HG02938 (cell line): ENCODE data around the gene MAK.
A peak's percentile ranks its signal among the peaks of the same experiment; 100 is the strongest.
"Not testable (repeated sequence)": the region's sequence is repeated elsewhere in the genome, so short reads cannot be mapped to it uniquely, and the experiment has no call there.

Experiments
- ATAC-seq: cut with Tn5 transposase; IDR thresholded peaks from one replicate; pipeline ENCODE4 v1.9.1; 2021; ENCODE audit warnings: mild to moderate bottlenecking, moderate library complexity; ENCODE audit not compliant: unreplicated experiment

The MAK gene

GRCh38 chr6:10733151-10733715 is 105.1 kb downstream of the MAK start:
- no peak for ATAC-seq

DNA sequence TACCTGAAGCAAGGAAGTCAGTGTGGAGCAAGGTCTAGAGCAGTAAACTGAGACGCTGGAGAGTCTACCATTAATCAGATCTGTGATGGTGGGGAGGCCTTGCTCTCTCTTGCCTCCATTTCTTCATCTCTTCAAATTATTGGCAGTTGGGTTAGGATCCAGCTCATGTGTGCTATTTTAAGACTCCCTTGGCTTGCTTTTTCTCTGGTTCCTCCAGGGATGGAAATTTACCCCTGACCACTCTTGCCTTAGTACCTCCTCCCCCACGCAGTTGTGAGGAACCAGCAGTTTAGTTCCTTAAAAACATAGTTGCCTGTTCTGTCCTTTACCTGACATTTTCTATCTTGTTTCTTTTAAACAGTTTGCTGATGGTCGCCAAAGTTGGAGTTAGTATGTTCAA is 108.1 kb downstream of the MAK start:
- ATAC-seq, result no peak

GRCh38 chr6:10725716-10726115 is 112.6 kb downstream of the MAK start:
- no peak for ATAC-seq

- no peak for ATAC-seq
These were observed 113.3 kb downstream of the MAK start for GRCh38 chr6:10725044-10725443.

- no peak for ATAC-seq
These were observed 114.8 kb downstream of the MAK start for GRCh38 chr6:10723567-10723881.

DNA sequence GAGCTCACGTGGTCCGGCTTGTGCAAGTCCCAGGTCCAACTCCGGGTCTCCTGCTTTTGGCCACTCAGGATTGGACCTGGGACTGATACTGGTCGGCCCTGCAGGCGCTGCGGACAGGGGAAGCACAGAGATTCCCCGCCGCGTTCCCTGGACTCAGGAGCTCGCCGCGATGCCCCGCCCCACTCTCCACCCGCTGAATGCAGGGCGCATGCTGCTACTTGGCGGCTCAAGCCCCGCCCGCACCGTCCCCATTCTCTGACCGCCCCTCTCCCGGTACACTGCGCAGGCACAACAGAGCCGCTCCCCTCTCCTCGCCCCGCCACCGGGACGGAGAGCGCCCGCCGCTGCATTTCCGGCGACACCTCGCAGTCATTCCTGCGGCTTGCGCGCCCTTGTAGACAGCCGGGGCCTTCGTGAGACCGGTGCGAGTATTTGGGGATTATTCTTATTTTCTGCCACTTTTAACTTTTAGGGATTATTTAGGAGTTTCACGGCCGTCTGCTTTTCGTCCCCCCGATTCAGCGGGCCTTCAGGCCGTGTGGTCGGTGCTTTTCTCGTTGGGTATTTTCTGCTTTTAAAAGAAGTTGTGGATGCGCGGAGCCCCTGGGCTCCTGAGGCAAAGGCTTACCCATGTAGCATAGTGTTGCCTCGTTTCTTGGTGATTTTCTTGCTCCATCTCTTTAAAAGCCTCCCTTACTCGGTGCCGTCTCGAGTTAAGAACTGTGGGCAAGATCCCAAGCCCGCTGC is 115.3 kb downstream of the MAK start, which contains the start of gene TMEM14C:
Gene TMEM14C, plus strand, starts transcription at position 251 of the 747 bp plus-strand sequence. CDS start 1,544 bp downstream, outside the sequence.
- ATAC-seq, result peak; percentile 94

DNA sequence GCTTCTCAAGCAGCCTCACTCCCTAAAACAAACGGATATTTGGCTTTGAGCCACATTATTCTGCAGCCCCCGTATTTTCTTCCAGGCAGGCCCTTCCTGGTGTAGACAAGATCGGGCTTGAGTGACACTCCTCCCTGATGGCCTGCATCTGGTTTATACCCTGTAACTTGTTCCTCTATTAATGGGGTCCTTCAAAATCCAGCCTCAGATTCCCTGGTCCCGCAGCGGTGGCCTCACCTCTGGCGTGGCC is 115.8 kb downstream of the MAK start:
- ATAC-seq, result no peak

GRCh38 chr6:10721850-10722569 is 116.3 kb downstream of the MAK start:
- ATAC-seq, result no peak

- ATAC-seq, result not testable (repeated sequence)
These were observed 117.1 kb downstream of the MAK start for GRCh38 chr6:10720960-10721849.

- ATAC-seq, result peak; percentile 23
These were observed 117.9 kb downstream of the MAK start for GRCh38 chr6:10720265-10720959.

- ATAC-seq, result no peak
These were observed 118.4 kb downstream of the MAK start for GRCh38 chr6:10719964-10720264.

- ATAC-seq, result no peak
These were observed 118.9 kb downstream of the MAK start for GRCh38 chr6:10719296-10719963.

GRCh38 chr6:10713962-10714361 is 124.4 kb downstream of the MAK start:
- no peak for ATAC-seq
